Measurements from ENCODE around the gene TIMMDC1.

The TIMMDC1 gene

GRCh38 chr3:119553823-119554415 is 55.6 kb downstream of the TIMMDC1 start:
- Histone ChIP-seq H3K4me1 (ENCODE audit: insufficient read depth, insufficient read length) (peaks cover 3% of the 10 kb centered on the region), H3K9me3 (ENCODE audit: insufficient read depth, low read length) (no peaks in the 10 kb centered on the region; the same call in 1 of the 2 replicates), H3K27me3 (ENCODE audit: insufficient read depth, insufficient read length) (no peaks in the 10 kb centered on the region), H3K36me3 (ENCODE audit: insufficient read depth, insufficient read length, low read length) (no peaks in the 10 kb centered on the region), H3K4me3 (ENCODE audit: insufficient read length, low read depth) (no peak overlapping the region), H3K9ac (ENCODE audit: insufficient read length, low read depth) (no peak overlapping the region)
- no peak for DNase-seq (ENCODE audit: low read depth, low spot score)
- TF ChIP-seq YY1 (IDR thresholded peaks at IDR 0.05; ENCODE audit: insufficient read depth, insufficient read length) (no peak), ZNF274 (IDR thresholded peaks at IDR 0.05; ENCODE audit: low read depth, low read length) (no peak), SUZ12 (IDR thresholded peaks at IDR 0.05; ENCODE audit: extremely low read depth, insufficient read depth, insufficient read length) (no peak)

- no peaks in the 10 kb centered on the region for H3K36me3 ChIP-seq (ENCODE audit: insufficient read depth, insufficient read length, low read length)
- H3K4me3 ChIP-seq (ENCODE audit: insufficient read length, low read depth): no peak overlapping the region
- no peak for DNase-seq (ENCODE audit: low read depth, low spot score)
- H3K9ac ChIP-seq (ENCODE audit: insufficient read length, low read depth): no peak overlapping the region
- TF ChIP-seq YY1 (IDR thresholded peaks at IDR 0.05; ENCODE audit: insufficient read depth, insufficient read length): no peak
- TF ChIP-seq ZNF274 (IDR thresholded peaks at IDR 0.05; ENCODE audit: low read depth, low read length): no peak
- no peaks in the 10 kb centered on the region; the same call in 1 of the 2 replicates for H3K9me3 ChIP-seq (ENCODE audit: insufficient read depth, low read length)
- no peaks in the 10 kb centered on the region for H3K27me3 ChIP-seq (ENCODE audit: insufficient read depth, insufficient read length)
- peaks cover 3% of the 10 kb centered on the region for H3K4me1 ChIP-seq (ENCODE audit: insufficient read depth, insufficient read length)
Observed at GRCh38 chr3:119555309-119555735, 57.0 kb downstream of the TIMMDC1 start.

- no peaks in the 10 kb centered on the region for H3K27me3 ChIP-seq (ENCODE audit: insufficient read depth, insufficient read length)
- no peaks in the 10 kb centered on the region; the same call in 1 of the 2 replicates for H3K9me3 ChIP-seq (ENCODE audit: insufficient read depth, low read length)
- DNase-seq (ENCODE audit: low read depth, low spot score): no peak
- no peak overlapping the region for H3K9ac ChIP-seq (ENCODE audit: insufficient read length, low read depth)
- peaks cover 3% of the 10 kb centered on the region for H3K4me1 ChIP-seq (ENCODE audit: insufficient read depth, insufficient read length)
- no peak overlapping the region for H3K4me3 ChIP-seq (ENCODE audit: insufficient read length, low read depth)
- H3K36me3 ChIP-seq (ENCODE audit: insufficient read depth, insufficient read length, low read length): no peaks in the 10 kb centered on the region
- TF ChIP-seq YY1 (IDR thresholded peaks at IDR 0.05; ENCODE audit: insufficient read depth, insufficient read length) (no peak), SUZ12 (IDR thresholded peaks at IDR 0.05; ENCODE audit: extremely low read depth, insufficient read depth, insufficient read length) (no peak), ZNF274 (IDR thresholded peaks at IDR 0.05; ENCODE audit: low read depth, low read length) (no peak)
Observed at GRCh38 chr3:119555929-119556328, 57.6 kb downstream of the TIMMDC1 start.

GRCh38 chr3:119557192-119557876 is 59.0 kb downstream of the TIMMDC1 start:
- H3K9me3 ChIP-seq (ENCODE audit: insufficient read depth, low read length): no peaks in the 10 kb centered on the region
- no peak overlapping the region for H3K4me3 ChIP-seq (ENCODE audit: insufficient read length, low read depth)
- peaks cover 1% of the 10 kb centered on the region for H3K4me1 ChIP-seq (ENCODE audit: insufficient read depth, insufficient read length)
- DNase-seq (ENCODE audit: low read depth, low spot score): no peak
- H3K36me3 ChIP-seq (ENCODE audit: insufficient read depth, insufficient read length, low read length): no peaks in the 10 kb centered on the region
- H3K27me3 ChIP-seq (ENCODE audit: insufficient read depth, insufficient read length): no peaks in the 10 kb centered on the region
- TF ChIP-seq ZNF274 (IDR thresholded peaks at IDR 0.05; ENCODE audit: low read depth, low read length) (no peak), YY1 (IDR thresholded peaks at IDR 0.05; ENCODE audit: insufficient read depth, insufficient read length) (no peak), SUZ12 (IDR thresholded peaks at IDR 0.05; ENCODE audit: extremely low read depth, insufficient read depth, insufficient read length) (no peak)
- H3K9ac ChIP-seq (ENCODE audit: insufficient read length, low read depth): no peak overlapping the region

GRCh38 chr3:119557877-119558269 is 59.5 kb downstream of the TIMMDC1 start:
- no peaks in the 10 kb centered on the region for H3K27me3 ChIP-seq (ENCODE audit: insufficient read depth, insufficient read length)
- H3K9me3 ChIP-seq (ENCODE audit: insufficient read depth, low read length): no peaks in the 10 kb centered on the region
- H3K36me3 ChIP-seq (ENCODE audit: insufficient read depth, insufficient read length, low read length): no peaks in the 10 kb centered on the region
- DNase-seq (ENCODE audit: low read depth, low spot score): no peak
- H3K9ac ChIP-seq (ENCODE audit: insufficient read length, low read depth): no peak overlapping the region
- TF ChIP-seq YY1 (IDR thresholded peaks at IDR 0.05; ENCODE audit: insufficient read depth, insufficient read length) (no peak), ZNF274 (IDR thresholded peaks at IDR 0.05; ENCODE audit: low read depth, low read length) (no peak), SUZ12 (IDR thresholded peaks at IDR 0.05; ENCODE audit: extremely low read depth, insufficient read depth, insufficient read length) (no peak)
- H3K4me1 ChIP-seq (ENCODE audit: insufficient read depth, insufficient read length): peaks cover 6% of the 10 kb centered on the region
- no peak overlapping the region for H3K4me3 ChIP-seq (ENCODE audit: insufficient read length, low read depth)

GRCh38 chr3:119558626-119559317 is 60.4 kb downstream of the TIMMDC1 start:
- DNase-seq (ENCODE audit: low read depth, low spot score): no peak
- Histone ChIP-seq H3K36me3 (ENCODE audit: insufficient read depth, insufficient read length, low read length) (no peaks in the 10 kb centered on the region), H3K27me3 (ENCODE audit: insufficient read depth, insufficient read length) (no peaks in the 10 kb centered on the region), H3K9me3 (ENCODE audit: insufficient read depth, low read length) (no peaks in the 10 kb centered on the region), H3K4me1 (ENCODE audit: insufficient read depth, insufficient read length) (peaks cover 6% of the 10 kb centered on the region), H3K4me3 (ENCODE audit: insufficient read length, low read depth) (no peak overlapping the region), H3K9ac (ENCODE audit: insufficient read length, low read depth) (no peak overlapping the region)
- TF ChIP-seq YY1 (IDR thresholded peaks at IDR 0.05; ENCODE audit: insufficient read depth, insufficient read length) (no peak), ZNF274 (IDR thresholded peaks at IDR 0.05; ENCODE audit: low read depth, low read length) (no peak), SUZ12 (IDR thresholded peaks at IDR 0.05; ENCODE audit: extremely low read depth, insufficient read depth, insufficient read length) (no peak)

- Histone ChIP-seq H3K27me3 (ENCODE audit: insufficient read depth, insufficient read length) (no peaks in the 10 kb centered on the region), H3K36me3 (ENCODE audit: insufficient read depth, insufficient read length, low read length) (no peaks in the 10 kb centered on the region), H3K4me3 (ENCODE audit: insufficient read length, low read depth) (no peak within 1 kb of the TSS), H3K9ac (ENCODE audit: insufficient read length, low read depth) (no peak within 1 kb of the TSS), H3K4me1 (ENCODE audit: insufficient read depth, insufficient read length) (peaks cover 6% of the 10 kb centered on the region), H3K9me3 (ENCODE audit: insufficient read depth, low read length) (no peaks in the 10 kb centered on the region)
- TF ChIP-seq YY1 (IDR thresholded peaks at IDR 0.05; ENCODE audit: insufficient read depth, insufficient read length) (no peak), ZNF274 (IDR thresholded peaks at IDR 0.05; ENCODE audit: low read depth, low read length) (no peak), SUZ12 (IDR thresholded peaks at IDR 0.05; ENCODE audit: extremely low read depth, insufficient read depth, insufficient read length) (no peak)
- DNase-seq (ENCODE audit: low read depth, low spot score): peak; percentile 39
Observed at GRCh38 chr3:119559441-119559963, 61.2 kb downstream of the TIMMDC1 start, which contains the start of gene CD80. CD80 (minus strand) TSS chr3:119559614; CDS start chr3:119557728, 1,886 bp downstream.

All from NT2/D1 (cell line).